MCF 10A (cell line): Measurements from ENCODE around the gene FADS3. TPM values are rescaled to one million over a fixed set of nuclear protein-coding genes. Genes with fewer than 3 reads are reported as not detected.

Experiments used
- BruUV-seq: library from RNA; stranded (reverse); fragments of 400-500 nt; replicated peaks from 2 replicates; lab custom pipeline; 2021; lab: Mats Ljungman, UMichigan
- CTCF ChIA-PET: fragments of 300-600 bp; sonication (Branson Sonifier 250); formaldehyde crosslinking; extraction: SDS; loops from one replicate; lab custom pipeline; 2021; ENCODE audit warnings: antibody characterized with exemption, inconsistent platforms; lab: Yijun Ruan, JAX
- POLR2A ChIA-PET: fragments of 300-600, 350-650 bp; sonication (Branson Sonifier 250); formaldehyde crosslinking; extraction: SDS; loops from one replicate; lab custom pipeline; 2020; ENCODE audit warnings: antibody characterized with exemption, inconsistent platforms; lab: Yijun Ruan, JAX
- DNase-seq: peaks from one replicate; pipeline ENCODE4 v3.0.0-alpha.2; 2018; ENCODE audit not compliant: unreplicated experiment
- H3K27ac Mint-ChIP-seq: one replicate; pipeline ENCODE4 v1.8.0; 2022; ENCODE audit warnings: mild to moderate bottlenecking, low read depth, mixed read lengths; ENCODE audit not compliant: unreplicated experiment
- H3K27me3 Mint-ChIP-seq: one replicate; pipeline ENCODE4 v1.8.0; 2022; ENCODE audit warnings: mixed read lengths; ENCODE audit not compliant: insufficient read depth, unreplicated experiment
- H3K36me3 Mint-ChIP-seq: one replicate; pipeline ENCODE4 v1.8.0; 2022; ENCODE audit warnings: mild to moderate bottlenecking, moderate library complexity, mixed read lengths; ENCODE audit not compliant: insufficient read depth, unreplicated experiment
- H3K4me1 Mint-ChIP-seq: one replicate; pipeline ENCODE4 v1.8.0; 2022; ENCODE audit warnings: mixed read lengths; ENCODE audit not compliant: insufficient read depth, unreplicated experiment
- H3K4me3 Mint-ChIP-seq: one replicate; pipeline ENCODE4 v1.8.0; 2022; ENCODE audit warnings: mild to moderate bottlenecking, moderate library complexity, mixed read lengths; ENCODE audit not compliant: unreplicated experiment
- H3K9me3 Mint-ChIP-seq: one replicate; pipeline ENCODE4 v1.8.0; 2022; ENCODE audit warnings: mixed read lengths; ENCODE audit not compliant: unreplicated experiment
- CTCF ChIP-seq: fragments of 200-600 bp; IDR thresholded peaks from one replicate; pipeline ENCODE4 v1.8.0; 2022; ENCODE audit warnings: antibody characterized with exemption, mild to moderate bottlenecking; ENCODE audit not compliant: unreplicated experiment
- intact Hi-C: fragments of 100-400 bp; cut with micrococcal nuclease; formaldehyde crosslinking; loops from 2 replicates; pipeline ENCODE4 v1.14.1; 2022
- total RNA-seq: library from RNA; stranded (reverse); gene quantifications from 2 replicates; pipeline ENCODE4 v1.2.3, GENCODE V29; 2022

The FADS3 gene
- total RNA-seq, 1 experiment from 2014 or later = 145 TPM

- no TSS peak for BruUV-seq
- no peak for DNase-seq
- Mint-ChIP-seq H3K4me1 (peaks cover 8% of the 10 kb centered on the region), H3K27ac (no peak overlapping the region), H3K9me3 (no peaks in the 10 kb centered on the region), H3K4me3 (no peak overlapping the region), H3K36me3 (no peaks in the 10 kb centered on the region), H3K27me3 (no peaks in the 10 kb centered on the region)
- ChIA-PET POLR2A (no interaction called here), CTCF (interaction anchor here (0.7 to 1.1 kb wide), 2 partner anchors 14 to 123 kb away, joined by 4 to 5 read pairs; no protein-coding TSS in a partner anchor)
- no peak for TF ChIP-seq CTCF
- intact Hi-C loops = no loop called here
Measured at GRCh38 chr11:61832207-61832606, 59.1 kb downstream of the FADS3 start.

- Mint-ChIP-seq H3K36me3 (no peaks in the 10 kb centered on the region), H3K4me1 (peaks cover 8% of the 10 kb centered on the region), H3K4me3 (no peak overlapping the region), H3K9me3 (no peaks in the 10 kb centered on the region), H3K27ac (no peak overlapping the region), H3K27me3 (no peaks in the 10 kb centered on the region)
- CTCF ChIA-PET = interaction anchor here (0.6 to 1.0 kb wide), 5 partner anchors 9 to 66 kb away, joined by 3 to 4 read pairs (median 3); no protein-coding TSS in a partner anchor
- no TSS peak for BruUV-seq
- DNase-seq = no peak
- TF ChIP-seq CTCF = no peak
- POLR2A ChIA-PET = interaction anchor here (0.6 to 1.1 kb wide), 4 partner anchors 10 to 142 kb away, joined by 3 to 5 read pairs (median 3); no protein-coding TSS in a partner anchor
- intact Hi-C loops = no loop called here
Measured at GRCh38 chr11:61830237-61831105, 60.9 kb downstream of the FADS3 start.

- no peaks in the 10 kb centered on the region for H3K36me3 Mint-ChIP-seq
- intact Hi-C loops = no loop called here
- DNase-seq = no peak
- ChIA-PET POLR2A (interaction anchor here (2.5 kb wide), 1 partner anchor 11 kb away, joined by 27 read pairs; the partner anchor contains the start of gene FADS1), CTCF (interaction anchor here (0.9 to 1.0 kb wide), 2 partner anchors 41 to 252 kb away, joined by 3 to 4 read pairs; no protein-coding TSS in a partner anchor)
- no peaks in the 10 kb centered on the region for H3K9me3 Mint-ChIP-seq
- peak overlapping the region; percentile 75 for H3K4me3 Mint-ChIP-seq
- peaks cover 8% of the 10 kb centered on the region for H3K4me1 Mint-ChIP-seq
- no TSS peak for BruUV-seq
- no peak for TF ChIP-seq CTCF
- H3K27ac Mint-ChIP-seq = no peak overlapping the region
- H3K27me3 Mint-ChIP-seq = no peaks in the 10 kb centered on the region
Measured at GRCh38 chr11:61829806-61830205, 61.5 kb downstream of the FADS3 start.
